ENCODE results near the gene COL16A1.

COL16A1 gene

GRCh38 chr1:31696242-31696641 lies 7.6 kb downstream of the COL16A1 start:
- TF ChIP-seq CTCF (IDR thresholded peaks at IDR 0.05; ENCODE audit: extremely low read depth, missing control alignments), result no peak
- no peak for DNase-seq (ENCODE audit: low spot score)

DNA sequence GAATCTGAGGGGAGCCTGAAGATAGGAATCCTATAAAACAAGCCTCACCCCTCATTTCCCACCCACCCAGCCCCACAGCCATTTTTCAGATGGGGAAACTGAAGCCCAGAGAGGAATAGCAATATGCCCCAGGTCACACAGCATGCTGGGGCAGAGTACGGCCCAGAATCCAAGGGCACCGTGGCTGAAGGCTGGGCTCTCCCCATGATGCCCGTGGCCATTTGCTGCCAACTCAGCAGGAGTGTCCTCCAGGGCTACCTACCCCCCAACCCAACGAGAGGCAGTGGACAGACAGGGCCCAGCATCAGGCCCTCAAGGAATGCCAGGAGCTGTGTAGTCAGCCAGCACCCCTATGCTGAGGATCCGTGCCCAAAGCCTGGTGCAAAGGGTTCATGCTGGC lies 8.5 kb downstream of the COL16A1 start:
- DNase-seq (ENCODE audit: low spot score), result no peak
- TF ChIP-seq CTCF (IDR thresholded peaks at IDR 0.05; ENCODE audit: extremely low read depth, missing control alignments), result no peak

DNA sequence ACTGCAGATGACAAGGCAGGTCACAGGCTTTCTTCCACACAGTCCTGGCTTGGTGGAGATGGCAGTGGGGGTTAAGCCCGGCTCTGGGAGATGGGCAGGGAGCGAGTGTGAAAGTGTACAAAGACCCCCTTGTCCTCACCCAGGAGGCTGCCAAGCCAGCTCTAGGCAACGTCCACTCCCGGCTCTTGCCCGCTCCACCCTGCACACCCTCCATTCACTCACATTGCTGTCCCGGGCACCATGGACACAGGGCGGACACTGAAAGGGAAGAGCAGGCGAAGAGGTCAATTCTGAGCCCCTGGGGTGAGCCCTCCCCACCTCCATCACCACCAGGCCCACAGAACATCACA lies 8.9 kb downstream of the COL16A1 start:
- no peak for TF ChIP-seq CTCF (IDR thresholded peaks at IDR 0.05; ENCODE audit: extremely low read depth, missing control alignments)
- no peak for DNase-seq (ENCODE audit: low spot score)

GRCh38 chr1:31694069-31694963 lies 9.5 kb downstream of the COL16A1 start:
- TF ChIP-seq CTCF (IDR thresholded peaks at IDR 0.05; ENCODE audit: extremely low read depth, missing control alignments), result no peak
- no peak for DNase-seq (ENCODE audit: low spot score)

- no peak for DNase-seq (ENCODE audit: low spot score)
- TF ChIP-seq CTCF (IDR thresholded peaks at IDR 0.05; ENCODE audit: extremely low read depth, missing control alignments), result no peak
Measured at GRCh38 chr1:31693231-31693630, 10.6 kb downstream of the COL16A1 start.

- DNase-seq (ENCODE audit: low spot score), result no peak
- no peak for TF ChIP-seq CTCF (IDR thresholded peaks at IDR 0.05; ENCODE audit: extremely low read depth, missing control alignments)
Measured at GRCh38 chr1:31691951-31692350, 11.9 kb downstream of the COL16A1 start.

- no peak for TF ChIP-seq CTCF (IDR thresholded peaks at IDR 0.05; ENCODE audit: extremely low read depth, missing control alignments)
- DNase-seq (ENCODE audit: low spot score), result no peak
Measured at GRCh38 chr1:31691446-31691845, 12.4 kb downstream of the COL16A1 start.

Data from GM20000 (cell line).